Astrocyte (in vitro differentiated cells and primary cell): ENCODE measurements around the gene PPP1R12C. TPM values are rescaled to one million over a fixed set of nuclear protein-coding genes. Genes with fewer than 3 reads are reported as not detected.

ENCODE experiments used
- DNase-seq: peaks from one replicate; pipeline ENCODE4 v3.0.0-alpha.2; 2010; ENCODE audit warnings: low read depth
- FAIRE-seq: peaks from 2 replicates; lab custom pipeline; 2011; peaks lifted over from hg19 to GRCh38; lab: Jason Lieb, UNC
- H2AFZ ChIP-seq: 2 replicates; pipeline ENCODE4 v1.6.0; 2012; ENCODE audit warnings: low read depth, low read length, inconsistent platforms
- H3K27ac ChIP-seq: 2 replicates; pipeline ENCODE4 v1.5.1; 2011; ENCODE audit warnings: low read depth, low read length, inconsistent platforms
- H3K27me3 ChIP-seq: 2 replicates; pipeline ENCODE4 v1.6.0; 2011; ENCODE audit warnings: low read length, inconsistent platforms; ENCODE audit not compliant: insufficient read depth
- H3K36me3 ChIP-seq: 2 replicates; pipeline ENCODE4 v1.5.1; 2011; ENCODE audit warnings: low read length, inconsistent platforms; ENCODE audit not compliant: insufficient read depth
- H3K4me1 ChIP-seq: 2 replicates; pipeline ENCODE4 v1.5.1; 2011; ENCODE audit warnings: low read length, inconsistent platforms; ENCODE audit not compliant: insufficient read depth
- H3K4me2 ChIP-seq: 2 replicates; pipeline ENCODE4 v1.6.0; 2012; ENCODE audit warnings: low read length, inconsistent platforms
- H3K4me3 ChIP-seq: 2 replicates; pipeline ENCODE4 v1.5.1; 2011; ENCODE audit warnings: low read depth, mild to moderate bottlenecking, low read length, inconsistent platforms; ENCODE audit not compliant: insufficient read depth
- H3K79me2 ChIP-seq: 2 replicates; pipeline ENCODE4 v1.6.0; 2012; ENCODE audit warnings: mild to moderate bottlenecking, low read length, inconsistent platforms; ENCODE audit not compliant: insufficient read depth
- H3K9ac ChIP-seq: 2 replicates; pipeline ENCODE4 v1.6.0; 2012; ENCODE audit warnings: mild to moderate bottlenecking, low read length, inconsistent platforms
- H3K9me3 ChIP-seq: 2 replicates; pipeline ENCODE4 v1.5.1; 2012; ENCODE audit warnings: low read depth, mild to moderate bottlenecking, low read length, inconsistent platforms; ENCODE audit not compliant: insufficient read depth
- H4K20me1 ChIP-seq: 2 replicates; pipeline ENCODE4 v1.6.0; 2012; ENCODE audit warnings: low read length, inconsistent platforms; ENCODE audit not compliant: insufficient read depth
- H3K27ac Mint-ChIP-seq: one replicate; pipeline ENCODE4 v1.8.0; 2021; ENCODE audit warnings: mild to moderate bottlenecking, mixed read lengths; ENCODE audit not compliant: unreplicated experiment
- H3K27me3 Mint-ChIP-seq: one replicate; pipeline ENCODE4 v1.8.0; 2021; ENCODE audit warnings: low read depth, mixed read lengths; ENCODE audit not compliant: unreplicated experiment
- H3K36me3 Mint-ChIP-seq: one replicate; pipeline ENCODE4 v1.8.0; 2021; ENCODE audit warnings: low read depth, mixed read lengths; ENCODE audit not compliant: unreplicated experiment
- H3K4me1 Mint-ChIP-seq: one replicate; pipeline ENCODE4 v1.8.0; 2021; ENCODE audit warnings: low read depth, mixed read lengths; ENCODE audit not compliant: unreplicated experiment
- H3K4me3 Mint-ChIP-seq: one replicate; pipeline ENCODE4 v1.8.0; 2021; ENCODE audit warnings: mild to moderate bottlenecking, moderate library complexity, mixed read lengths; ENCODE audit not compliant: unreplicated experiment
- H3K9me3 Mint-ChIP-seq: one replicate; pipeline ENCODE4 v1.8.0; 2021; ENCODE audit warnings: mild to moderate bottlenecking, mixed read lengths; ENCODE audit not compliant: unreplicated experiment
- CTCF ChIP-seq: IDR thresholded peaks from 2 replicates; pipeline ENCODE4 v1.5.1; 2011; ENCODE audit warnings: low read depth, mild to moderate bottlenecking, inconsistent platforms, low read length, moderate library complexity; ENCODE audit not compliant: insufficient read depth
- EZH2 ChIP-seq: IDR thresholded peaks from 2 replicates; pipeline ENCODE4 v1.6.1; 2012; ENCODE audit warnings: mild to moderate bottlenecking, low read length, inconsistent platforms; ENCODE audit not compliant: insufficient read depth
- total RNA-seq: library from RNA; stranded (reverse); gene quantifications from 2 replicates; pipeline ENCODE4 v1.2.1, GENCODE V29; 2021

The PPP1R12C gene
- total RNA-seq, 1 donor from 2014 or later: 86.2 TPM

- H3K4me3 ChIP-seq: peak overlapping the region; percentile 48
- H3K27ac ChIP-seq: no peak overlapping the region
- H3K4me1 ChIP-seq: peaks cover 11% of the 10 kb centered on the region
- H3K9me3 Mint-ChIP-seq: peaks cover 2% of the 10 kb centered on the region
- peaks cover 4% of the 10 kb centered on the region for H3K9me3 ChIP-seq
- H3K4me1 Mint-ChIP-seq: peaks cover 2% of the 10 kb centered on the region
- no peak for FAIRE-seq
- H3K27me3 ChIP-seq: peaks cover 53% of the 10 kb centered on the region
- H2AFZ ChIP-seq: peak overlapping the region; percentile 72
- no peaks in the 10 kb centered on the region for H3K36me3 ChIP-seq
- peak overlapping the region; percentile 74 for H3K4me3 Mint-ChIP-seq
- H3K4me2 ChIP-seq: peak overlapping the region; percentile 86
- H3K9ac ChIP-seq: no peak overlapping the region
- no peaks in the 10 kb centered on the region for H3K79me2 ChIP-seq
- H3K27ac Mint-ChIP-seq: no peak overlapping the region
- DNase-seq: no peak
- H3K27me3 Mint-ChIP-seq: peaks cover 52% of the 10 kb centered on the region
- no peak for TF ChIP-seq CTCF
- no peak for TF ChIP-seq EZH2
- peaks cover 4% of the 10 kb centered on the region for H3K36me3 Mint-ChIP-seq
- H4K20me1 ChIP-seq: peaks cover under 1% of the 10 kb centered on the region
These were observed 37.1 kb downstream of the PPP1R12C start for GRCh38 chr19:55080121-55080967.

- H3K9ac ChIP-seq: no peak overlapping the region
- peaks cover 2% of the 10 kb centered on the region for H3K4me1 Mint-ChIP-seq
- DNase-seq: no peak
- peaks cover 4% of the 10 kb centered on the region for H3K9me3 ChIP-seq
- peaks cover 2% of the 10 kb centered on the region for H3K9me3 Mint-ChIP-seq
- H3K27ac Mint-ChIP-seq: no peak overlapping the region
- no peak for FAIRE-seq
- H3K4me2 ChIP-seq: no peak overlapping the region
- no peaks in the 10 kb centered on the region for H4K20me1 ChIP-seq
- no peak for TF ChIP-seq CTCF
- no peak for TF ChIP-seq EZH2
- peaks cover 11% of the 10 kb centered on the region for H3K4me1 ChIP-seq
- H3K36me3 ChIP-seq: no peaks in the 10 kb centered on the region
- peaks cover 4% of the 10 kb centered on the region for H3K36me3 Mint-ChIP-seq
- peak overlapping the region; percentile 54 for H3K4me3 Mint-ChIP-seq
- no peak overlapping the region for H2AFZ ChIP-seq
- no peaks in the 10 kb centered on the region for H3K79me2 ChIP-seq
- no peak overlapping the region for H3K4me3 ChIP-seq
- H3K27me3 Mint-ChIP-seq: peaks cover 52% of the 10 kb centered on the region
- H3K27me3 ChIP-seq: peaks cover 52% of the 10 kb centered on the region
- H3K27ac ChIP-seq: no peak overlapping the region
These were observed 37.9 kb downstream of the PPP1R12C start for GRCh38 chr19:55079400-55080038.
